ENCODE results near the gene PLXNA4. TPM values are rescaled to one million over a fixed set of nuclear protein-coding genes. Genes with fewer than 3 reads are reported as not detected.

The PLXNA4 gene
- total RNA-seq, 2 experiments from 2014 or later, result 16.5 to 20.5 TPM

DNA sequence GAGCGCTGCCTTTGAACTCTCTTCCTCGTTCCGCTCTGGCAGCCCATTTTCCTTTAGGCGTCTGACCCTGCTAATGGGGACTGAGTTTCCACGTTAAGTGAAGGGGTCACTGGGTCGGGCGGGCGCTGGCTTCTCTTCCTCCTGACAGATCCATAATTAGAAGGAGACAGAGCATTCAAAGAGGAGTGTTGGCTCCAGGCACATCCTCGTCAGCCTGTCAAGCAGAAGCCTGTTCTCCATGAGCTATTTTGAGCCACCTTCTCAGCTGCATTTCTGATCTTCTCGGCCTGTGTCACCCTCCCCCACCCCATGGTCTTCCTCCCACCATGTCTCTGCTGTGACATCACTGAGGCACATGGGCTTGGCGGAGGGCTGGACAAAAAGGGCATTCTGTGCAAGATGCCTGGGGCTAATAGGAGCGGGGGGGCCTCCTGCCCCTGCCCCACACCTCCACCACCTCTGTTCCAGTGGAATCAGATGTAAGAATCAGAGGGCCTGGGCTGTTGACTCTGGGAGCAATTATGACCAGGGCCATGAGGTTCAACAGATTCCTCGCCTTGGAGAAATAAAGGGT, 248.1 kb downstream of the PLXNA4 start:
- Mint-ChIP-seq H3K4me3 (no peak overlapping the region), H3K36me3 (no peaks in the 10 kb centered on the region), H3K27me3 (peaks cover 16% of the 10 kb centered on the region), H3K4me1 (peaks cover 7% of the 10 kb centered on the region), H3K27ac (no peak overlapping the region), H3K9me3 (no peaks in the 10 kb centered on the region)
- POLR2A ChIA-PET, result no interaction called here
- ATAC-seq (ENCODE audit: low read depth) (no peak), DNase-seq (no peak)

DNA sequence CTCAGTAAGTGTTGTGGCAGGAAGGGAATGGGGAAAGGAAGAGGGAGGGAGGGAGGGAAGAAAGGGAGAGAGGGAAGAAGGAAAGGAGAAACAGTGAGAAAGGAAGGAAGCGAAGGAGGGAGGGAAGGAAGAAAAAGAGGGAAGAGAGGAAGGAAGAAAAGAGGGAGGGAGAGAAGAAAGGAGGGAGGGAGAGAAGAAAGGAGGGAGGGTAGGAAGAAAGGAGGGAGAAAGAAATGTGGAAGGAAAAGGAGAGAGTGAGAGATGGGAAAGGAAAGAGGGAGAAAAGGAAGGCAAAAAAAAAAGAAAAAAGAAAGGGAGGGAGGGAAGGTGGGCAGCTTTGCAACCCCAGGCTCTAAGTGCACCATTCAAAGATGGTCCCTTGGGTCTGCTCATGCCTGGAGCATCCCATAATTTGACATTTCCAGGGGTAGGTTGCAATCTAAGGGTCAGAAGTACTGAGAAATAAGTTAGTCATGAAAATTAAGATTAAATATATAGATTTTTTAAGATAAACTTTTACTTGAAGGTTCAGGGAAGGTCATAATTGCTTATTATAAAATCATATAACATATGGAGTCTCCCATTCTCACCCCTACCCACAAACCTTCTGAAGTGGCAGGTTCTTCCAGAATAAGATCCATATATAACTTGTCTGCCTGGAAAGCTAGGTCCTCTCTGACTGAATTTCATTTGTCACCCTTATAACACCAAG, 249.2 kb downstream of the PLXNA4 start:
- DNase-seq, result no peak
- POLR2A ChIA-PET, result no interaction called here
- Mint-ChIP-seq H3K4me1 (peaks cover 7% of the 10 kb centered on the region), H3K4me3 (no peak overlapping the region), H3K36me3 (no peaks in the 10 kb centered on the region), H3K27ac (no peak overlapping the region), H3K27me3 (peaks cover 16% of the 10 kb centered on the region), H3K9me3 (no peaks in the 10 kb centered on the region)
- ATAC-seq (ENCODE audit: low read depth), result no peak

DNA sequence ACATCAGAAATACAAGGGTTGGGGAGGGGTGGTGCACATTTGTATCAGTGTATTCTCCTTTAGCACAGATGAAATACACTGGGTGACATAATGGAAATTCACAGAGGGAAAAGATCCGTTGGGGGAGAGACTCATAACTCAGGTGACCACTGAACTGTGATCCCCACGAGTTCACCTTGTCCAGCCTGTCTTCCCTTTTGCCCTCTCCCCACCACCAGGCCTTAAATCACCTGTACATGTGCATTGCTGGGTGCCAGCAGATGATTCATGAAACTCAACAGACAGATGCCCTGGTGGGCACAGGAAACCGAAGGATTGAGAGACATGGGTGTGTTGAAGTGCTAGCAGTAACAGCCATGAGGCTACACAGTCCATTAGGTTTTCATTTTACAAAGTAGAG, 253.3 kb downstream of the PLXNA4 start:
- POLR2A ChIA-PET, result no interaction called here
- Mint-ChIP-seq H3K4me1 (peaks cover 23% of the 10 kb centered on the region), H3K36me3 (no peaks in the 10 kb centered on the region), H3K27me3 (peaks cover 26% of the 10 kb centered on the region), H3K9me3 (no peaks in the 10 kb centered on the region), H3K27ac (no peak overlapping the region), H3K4me3 (no peak overlapping the region)
- ATAC-seq (ENCODE audit: low read depth), result no peak
- DNase-seq, result no peak

DNA sequence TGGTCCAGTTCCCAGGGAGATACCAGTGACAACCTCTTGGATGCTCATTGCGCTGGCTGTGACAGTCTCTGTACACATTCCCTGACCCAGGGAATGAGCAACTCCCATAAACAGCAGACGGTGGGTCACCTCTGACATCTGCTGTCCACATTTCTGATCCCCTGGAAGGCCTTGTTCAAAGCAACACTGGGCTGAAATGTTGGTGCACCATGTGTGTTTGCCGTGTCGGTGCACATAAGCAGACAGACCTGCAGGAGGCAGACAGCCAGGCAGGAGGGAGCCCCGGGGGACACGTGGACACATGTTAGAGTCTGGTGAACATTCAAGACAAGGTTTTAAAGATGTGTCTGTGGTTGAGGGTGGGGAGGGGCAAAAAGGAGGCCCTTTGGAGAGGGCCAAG, 254.9 kb downstream of the PLXNA4 start:
- DNase-seq (no peak), ATAC-seq (ENCODE audit: low read depth) (no peak)
- Mint-ChIP-seq H3K9me3 (peaks cover 7% of the 10 kb centered on the region), H3K27me3 (peaks cover 36% of the 10 kb centered on the region), H3K4me1 (peaks cover 26% of the 10 kb centered on the region), H3K36me3 (peaks cover 8% of the 10 kb centered on the region), H3K27ac (no peak overlapping the region), H3K4me3 (no peak overlapping the region)
- POLR2A ChIA-PET, result interaction anchor here (0.6 to 0.7 kb wide), 2 partner anchors 232 to 254 kb away, joined by 3 read pairs; partner anchors contain the start of gene PLXNA4

DNA sequence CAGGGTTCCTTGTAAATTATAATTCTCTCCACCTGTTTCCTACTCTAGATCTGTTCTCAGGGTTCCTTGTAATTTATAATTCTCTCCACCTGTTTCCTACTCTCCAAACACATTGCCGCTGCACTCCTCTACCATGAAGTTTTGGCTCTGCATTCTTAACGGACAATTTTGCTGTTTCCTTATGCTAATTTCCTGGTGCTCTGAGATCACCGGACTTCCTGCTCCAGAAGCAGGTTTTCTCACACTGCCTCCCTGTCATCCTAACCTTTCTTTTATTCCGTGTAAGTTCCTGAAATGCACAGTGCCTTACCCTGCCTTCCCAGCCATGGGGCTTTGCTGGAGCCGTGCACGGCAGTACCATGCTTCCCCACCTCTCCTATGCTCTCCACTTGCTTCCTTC, 256.8 kb downstream of the PLXNA4 start:
- peak overlapping the region; percentile 81 for H3K4me3 Mint-ChIP-seq
- peak overlapping the region; percentile 31 for H3K27ac Mint-ChIP-seq
- POLR2A ChIA-PET, result interaction anchor here (0.9 to 1.4 kb wide), 3 partner anchors 130 to 261 kb away, joined by 3 to 4 read pairs (median 3); no protein-coding TSS in a partner anchor
- H3K36me3 Mint-ChIP-seq, result peaks cover 8% of the 10 kb centered on the region
- peaks cover 7% of the 10 kb centered on the region for H3K9me3 Mint-ChIP-seq
- no peak for DNase-seq
- no peak for ATAC-seq (ENCODE audit: low read depth)
- peaks cover 35% of the 10 kb centered on the region for H3K27me3 Mint-ChIP-seq
- H3K4me1 Mint-ChIP-seq, result peaks cover 33% of the 10 kb centered on the region

DNA sequence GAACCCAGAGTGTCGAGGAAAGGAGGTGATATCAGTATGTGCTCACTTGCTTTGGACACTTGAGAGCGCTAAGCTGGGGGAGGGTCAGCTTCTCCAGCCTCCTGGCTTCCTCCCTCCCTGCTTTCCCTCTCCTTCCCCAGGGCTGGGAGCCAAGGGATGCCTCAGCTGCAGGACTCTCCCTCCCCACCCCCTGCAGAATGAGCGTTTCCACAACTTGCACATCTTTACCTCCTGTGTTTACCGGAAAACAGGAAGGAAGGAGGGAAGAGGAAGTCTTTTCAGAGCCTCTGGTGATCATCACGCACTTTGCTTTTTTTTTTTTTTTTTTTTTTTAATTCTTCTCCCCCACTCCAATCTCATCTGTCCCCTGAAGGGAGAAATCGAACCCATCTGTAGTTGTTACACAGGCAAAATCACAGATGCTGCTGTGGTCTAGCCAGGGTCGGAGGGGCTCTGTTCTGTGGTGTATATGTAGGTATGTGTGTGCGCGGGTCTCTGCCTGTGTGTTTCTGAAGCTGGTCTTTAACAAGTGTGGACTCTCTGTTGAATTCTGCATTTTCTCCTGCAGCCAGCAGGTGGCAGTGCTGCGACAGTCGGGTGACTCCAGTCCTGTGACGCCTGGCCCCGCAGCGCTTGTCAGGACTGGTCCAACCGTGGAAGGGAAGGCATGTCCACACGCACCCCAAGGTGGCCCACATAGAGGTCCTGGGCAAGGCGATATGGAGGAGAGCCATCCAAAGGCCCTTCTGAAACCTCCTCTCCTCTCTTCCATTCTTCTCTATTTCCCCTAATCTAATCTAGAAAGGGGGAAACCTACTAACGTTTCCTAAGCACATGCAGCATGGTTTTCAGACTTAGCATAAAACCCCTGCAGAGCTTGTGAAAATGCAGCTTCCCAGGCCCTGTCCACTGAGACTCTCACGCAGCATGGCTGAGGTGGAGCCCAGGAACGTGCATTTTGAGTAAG, 257.6 kb downstream of the PLXNA4 start:
- Mint-ChIP-seq H3K9me3 (peaks cover 7% of the 10 kb centered on the region), H3K27ac (peak overlapping the region; percentile 67), H3K4me3 (peak overlapping the region; percentile 81), H3K27me3 (peaks cover 35% of the 10 kb centered on the region), H3K4me1 (peaks cover 29% of the 10 kb centered on the region), H3K36me3 (peaks cover 8% of the 10 kb centered on the region)
- DNase-seq (peak; percentile 90), ATAC-seq (ENCODE audit: low read depth) (peak; percentile 94)
- POLR2A ChIA-PET, result interaction anchor here (0.6 to 1.4 kb wide), 5 partner anchors 92 to 262 kb away, joined by 3 to 6 read pairs (median 3); no protein-coding TSS in a partner anchor

DNA sequence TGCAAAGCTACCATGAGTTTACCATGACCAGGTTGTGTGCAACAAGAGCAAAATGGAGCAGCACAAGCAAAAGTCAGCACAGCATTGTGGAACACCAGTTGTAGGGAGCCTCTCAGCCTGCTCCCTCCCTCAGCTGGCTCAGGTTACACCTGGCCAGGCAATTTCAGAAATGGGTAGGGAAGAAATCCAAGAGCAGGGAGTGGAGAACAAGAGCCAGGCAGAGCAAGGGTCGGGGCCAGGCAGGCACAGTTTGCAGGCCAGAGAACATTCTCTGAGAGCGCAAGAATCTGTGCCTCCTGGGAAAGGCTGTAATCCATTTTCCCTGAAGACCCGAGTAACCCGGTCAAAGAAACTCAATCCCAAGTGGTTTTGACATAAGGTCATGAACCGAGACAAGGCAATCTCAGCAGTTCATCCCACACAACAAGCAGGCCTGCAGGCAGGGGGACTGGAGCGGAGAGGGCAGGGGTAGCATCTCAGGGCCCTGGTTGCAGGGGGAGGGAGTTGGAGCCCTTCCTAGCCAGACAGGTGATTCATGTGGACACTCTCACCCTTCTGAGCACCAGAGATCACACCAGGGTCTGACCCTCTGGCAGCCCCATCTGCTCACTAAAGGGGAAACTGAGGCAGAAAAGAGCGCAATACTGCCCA, 258.4 kb downstream of the PLXNA4 start:
- H3K36me3 Mint-ChIP-seq, result peaks cover 12% of the 10 kb centered on the region
- H3K27ac Mint-ChIP-seq, result no peak overlapping the region
- H3K27me3 Mint-ChIP-seq, result peaks cover 40% of the 10 kb centered on the region
- POLR2A ChIA-PET, result interaction anchor here (0.7 to 1.4 kb wide), 2 partner anchors 91 to 259 kb away, joined by 3 to 6 read pairs; no protein-coding TSS in a partner anchor
- peaks cover 28% of the 10 kb centered on the region for H3K4me1 Mint-ChIP-seq
- ATAC-seq (ENCODE audit: low read depth), result no peak
- H3K4me3 Mint-ChIP-seq, result no peak overlapping the region
- H3K9me3 Mint-ChIP-seq, result peaks cover 7% of the 10 kb centered on the region
- DNase-seq, result no peak

DNA sequence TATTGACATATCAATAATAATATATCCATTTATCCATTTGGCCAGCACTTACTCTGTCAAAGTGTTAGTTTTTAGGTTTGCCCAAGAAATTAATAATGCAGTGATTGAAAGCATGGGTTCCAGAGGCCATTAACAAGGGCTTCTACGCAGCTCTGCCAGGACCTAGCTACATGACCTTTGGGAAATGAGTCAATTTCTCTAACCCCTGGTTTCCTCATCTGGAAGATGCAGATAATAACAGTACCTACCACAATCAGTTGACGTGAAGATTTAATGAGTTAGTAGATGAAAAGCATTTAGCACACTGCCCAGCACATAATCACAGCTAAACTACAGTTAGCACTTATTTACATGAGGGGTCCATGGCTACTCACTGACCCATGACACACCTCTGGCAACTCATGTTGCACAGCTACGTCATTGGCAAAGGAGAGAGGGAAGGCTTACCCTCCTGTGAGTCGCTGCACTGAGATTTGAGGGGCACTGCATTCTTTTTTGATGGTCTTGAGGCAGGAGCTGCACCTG, 263.7 kb downstream of the PLXNA4 start:
- H3K9me3 Mint-ChIP-seq, result peaks cover 7% of the 10 kb centered on the region
- POLR2A ChIA-PET, result no interaction called here
- ATAC-seq (ENCODE audit: low read depth) (no peak), DNase-seq (no peak)
- no peak overlapping the region for H3K4me3 Mint-ChIP-seq
- H3K36me3 Mint-ChIP-seq, result peaks cover 12% of the 10 kb centered on the region
- no peak overlapping the region for H3K27ac Mint-ChIP-seq
- peaks cover 30% of the 10 kb centered on the region for H3K4me1 Mint-ChIP-seq
- peaks cover 50% of the 10 kb centered on the region for H3K27me3 Mint-ChIP-seq

DNA sequence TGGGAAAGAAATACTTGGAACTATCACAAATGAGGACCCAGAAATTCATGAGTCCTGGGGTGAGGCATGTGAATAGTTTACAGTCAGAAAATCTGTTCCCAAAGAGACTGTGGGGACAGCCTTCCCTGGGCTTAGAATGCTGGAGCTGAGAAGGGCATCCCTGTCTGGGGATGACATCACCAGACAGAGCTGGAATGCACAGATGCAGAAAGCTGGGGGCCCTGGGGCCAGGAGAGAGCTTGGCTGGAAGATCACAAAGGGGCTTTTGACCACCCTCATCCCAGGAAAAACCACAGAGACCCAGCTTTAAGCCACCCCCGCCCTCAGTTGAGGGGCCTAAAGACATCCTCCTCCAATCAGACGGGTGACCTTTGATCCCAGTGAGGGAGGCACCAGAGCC, 264.5 kb downstream of the PLXNA4 start:
- Mint-ChIP-seq H3K27me3 (peaks cover 48% of the 10 kb centered on the region), H3K4me3 (no peak overlapping the region), H3K27ac (no peak overlapping the region), H3K4me1 (peaks cover 28% of the 10 kb centered on the region), H3K9me3 (peaks cover under 1% of the 10 kb centered on the region), H3K36me3 (peaks cover 5% of the 10 kb centered on the region)
- POLR2A ChIA-PET, result no interaction called here
- no peak for DNase-seq
- no peak for ATAC-seq (ENCODE audit: low read depth)

DNA sequence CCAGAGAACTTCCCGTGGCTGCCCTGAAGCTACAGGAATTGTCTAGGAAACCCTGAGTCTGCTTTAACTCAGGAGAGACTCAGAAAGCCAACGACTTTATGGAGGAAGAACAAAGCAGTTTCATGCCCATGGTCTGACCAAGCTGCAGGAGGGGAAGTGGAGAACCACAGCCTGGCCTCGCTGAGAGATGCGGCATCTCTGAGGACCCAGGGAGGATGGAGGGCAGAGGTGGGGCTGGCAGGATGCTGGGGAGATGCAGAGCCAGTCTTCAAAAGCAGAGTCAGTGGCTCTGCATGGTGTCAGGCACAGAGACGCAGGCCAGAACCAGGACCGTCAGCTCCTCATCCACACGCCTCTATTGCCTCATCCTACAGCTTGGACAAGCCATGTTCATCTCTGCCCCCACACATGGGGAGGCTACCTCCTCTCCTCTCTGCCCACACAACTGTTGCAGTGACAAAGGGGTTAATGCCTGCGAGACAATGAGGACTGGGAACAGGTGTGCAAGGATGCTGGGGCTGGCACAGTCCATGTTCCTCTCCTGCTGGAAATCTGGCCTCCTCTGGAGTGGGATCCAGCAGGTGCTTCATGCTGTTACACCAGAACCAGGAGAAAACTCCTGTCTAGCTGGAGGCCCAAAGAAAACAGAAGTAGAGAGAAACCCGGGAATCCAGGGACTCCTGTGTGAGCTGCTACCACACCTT, 267.0 kb downstream of the PLXNA4 start:
- POLR2A ChIA-PET, result interaction anchor here (1.2 kb wide), 1 partner anchor 271 kb away, joined by 3 read pairs; no protein-coding TSS in a partner anchor
- H3K9me3 Mint-ChIP-seq, result no peaks in the 10 kb centered on the region
- DNase-seq (peak; percentile 50), ATAC-seq (ENCODE audit: low read depth) (peak; percentile 90)
- no peak overlapping the region for H3K27ac Mint-ChIP-seq
- peak overlapping the region; percentile 20 for H3K4me3 Mint-ChIP-seq
- peaks cover 40% of the 10 kb centered on the region for H3K27me3 Mint-ChIP-seq
- peaks cover 22% of the 10 kb centered on the region for H3K4me1 Mint-ChIP-seq
- H3K36me3 Mint-ChIP-seq, result peaks cover 4% of the 10 kb centered on the region

DNA sequence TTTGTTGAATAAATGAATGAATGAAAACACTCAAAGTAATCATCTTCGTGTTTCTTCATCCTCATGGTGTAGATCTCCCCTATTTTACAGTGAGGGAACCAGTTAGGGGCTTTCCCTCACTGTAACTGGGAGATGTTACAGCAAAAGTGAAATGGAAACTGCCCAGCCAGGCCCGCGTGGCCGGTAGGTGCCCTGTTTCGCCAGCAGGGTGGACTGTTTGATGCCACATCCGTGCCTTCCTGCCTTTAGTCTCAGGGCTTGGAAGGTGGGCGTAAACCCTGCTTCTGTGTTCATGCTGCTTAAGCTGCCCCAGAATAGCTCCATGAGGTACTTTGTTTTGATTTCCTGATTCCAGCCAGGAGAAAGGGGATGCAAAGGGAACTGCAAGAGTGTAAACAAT, 268.8 kb downstream of the PLXNA4 start:
- POLR2A ChIA-PET, result no interaction called here
- Mint-ChIP-seq H3K4me3 (no peak overlapping the region), H3K4me1 (peaks cover 17% of the 10 kb centered on the region), H3K9me3 (no peaks in the 10 kb centered on the region), H3K36me3 (no peaks in the 10 kb centered on the region), H3K27ac (no peak overlapping the region), H3K27me3 (peaks cover 33% of the 10 kb centered on the region)
- DNase-seq, result no peak
- no peak for ATAC-seq (ENCODE audit: low read depth)

DNA sequence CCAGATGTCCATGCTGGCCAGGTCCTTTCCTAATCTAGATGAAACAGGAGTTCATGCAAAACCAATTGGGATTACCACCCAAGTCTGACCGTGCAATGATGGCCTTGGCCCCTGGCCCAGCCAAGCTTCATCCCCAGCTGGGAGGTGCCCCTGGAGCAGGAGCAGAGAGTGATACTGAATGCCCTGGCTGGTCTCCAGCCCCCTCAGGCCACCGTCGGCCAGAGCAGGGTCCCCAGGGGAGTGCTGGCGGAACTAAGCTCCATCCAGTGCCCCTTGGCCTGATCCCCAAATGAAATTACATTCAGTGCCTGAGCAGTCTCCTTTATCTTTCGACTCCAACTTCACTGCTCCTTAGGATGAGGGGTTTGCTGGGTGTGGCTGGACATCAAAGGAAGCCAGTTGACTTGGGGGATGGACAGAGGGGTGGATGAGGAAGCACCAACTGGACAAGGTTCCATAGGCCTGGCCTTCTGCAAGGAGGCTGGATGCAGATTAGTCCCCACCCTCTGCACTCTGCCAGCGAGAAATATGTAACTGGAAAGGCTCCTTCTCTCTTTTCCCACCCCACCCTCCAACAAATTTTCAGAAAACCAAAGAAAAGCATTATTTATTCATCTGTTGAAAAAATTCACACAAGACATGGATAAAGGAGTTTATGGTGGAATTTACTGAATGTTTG, 275.5 kb downstream of the PLXNA4 start:
- DNase-seq (no peak), ATAC-seq (ENCODE audit: low read depth) (no peak)
- Mint-ChIP-seq H3K27ac (no peak overlapping the region), H3K9me3 (no peaks in the 10 kb centered on the region), H3K27me3 (peaks cover 8% of the 10 kb centered on the region), H3K4me3 (no peak overlapping the region), H3K4me1 (peaks cover 8% of the 10 kb centered on the region), H3K36me3 (no peaks in the 10 kb centered on the region)
- POLR2A ChIA-PET, result no interaction called here
